Activated CD4-positive, alpha-beta memory T cell treated with anti-CD3 and anti-CD28 coated beads for 36 hours (primary cell): ENCODE data around the gene PSTK. TPM values are rescaled to one million over a fixed set of nuclear protein-coding genes. Genes with fewer than 3 reads are reported as not detected.
A peak's percentile ranks its signal among the peaks of the same experiment; 100 is the strongest.

Experiments used
- CTCF ChIA-PET: fragments of 350-600 bp; sonication (Branson Sonifier 250); formaldehyde crosslinking; loops from one replicate; lab custom pipeline; 2021; ENCODE audit warnings: antibody characterized with exemption, inconsistent platforms; lab: Charles Lee
- POLR2A ChIA-PET: fragments of 350-600 bp; sonication (Branson Sonifier 250); formaldehyde crosslinking; loops from one replicate; lab custom pipeline; 2021; ENCODE audit warnings: antibody characterized with exemption; lab: Charles Lee
- DNase-seq: peaks from one replicate; pipeline ENCODE4 v3.0.0-alpha.2; 2020
- H3K27ac Mint-ChIP-seq: one replicate; pipeline ENCODE4 v1.8.0; 2021; ENCODE audit warnings: mixed read lengths
- H3K27me3 Mint-ChIP-seq: one replicate; pipeline ENCODE4 v1.8.0; 2021; ENCODE audit warnings: mixed read lengths
- H3K36me3 Mint-ChIP-seq: one replicate; pipeline ENCODE4 v1.8.0; 2021; ENCODE audit warnings: mixed read lengths
- H3K4me1 Mint-ChIP-seq: one replicate; pipeline ENCODE4 v1.8.0; 2021; ENCODE audit warnings: low read depth, mixed read lengths
- H3K4me3 Mint-ChIP-seq: one replicate; pipeline ENCODE4 v1.8.0; 2021; ENCODE audit warnings: mild to moderate bottlenecking, mixed read lengths
- H3K9me3 Mint-ChIP-seq: one replicate; pipeline ENCODE4 v1.8.0; 2021; ENCODE audit warnings: mixed read lengths
- intact Hi-C: fragments of 100-400 bp; cut with micrococcal nuclease; formaldehyde crosslinking; loops from one replicate; pipeline ENCODE4 v1.15.1; 2023
- total RNA-seq, 2 experiments: library from RNA; stranded (reverse); gene quantifications; one replicate each; pipeline ENCODE4 v1.2.3, GENCODE V29; 2021

The PSTK gene
- total RNA-seq, 2 experiments from 2014 or later, result 3.2 to 3.4 TPM

DNA sequence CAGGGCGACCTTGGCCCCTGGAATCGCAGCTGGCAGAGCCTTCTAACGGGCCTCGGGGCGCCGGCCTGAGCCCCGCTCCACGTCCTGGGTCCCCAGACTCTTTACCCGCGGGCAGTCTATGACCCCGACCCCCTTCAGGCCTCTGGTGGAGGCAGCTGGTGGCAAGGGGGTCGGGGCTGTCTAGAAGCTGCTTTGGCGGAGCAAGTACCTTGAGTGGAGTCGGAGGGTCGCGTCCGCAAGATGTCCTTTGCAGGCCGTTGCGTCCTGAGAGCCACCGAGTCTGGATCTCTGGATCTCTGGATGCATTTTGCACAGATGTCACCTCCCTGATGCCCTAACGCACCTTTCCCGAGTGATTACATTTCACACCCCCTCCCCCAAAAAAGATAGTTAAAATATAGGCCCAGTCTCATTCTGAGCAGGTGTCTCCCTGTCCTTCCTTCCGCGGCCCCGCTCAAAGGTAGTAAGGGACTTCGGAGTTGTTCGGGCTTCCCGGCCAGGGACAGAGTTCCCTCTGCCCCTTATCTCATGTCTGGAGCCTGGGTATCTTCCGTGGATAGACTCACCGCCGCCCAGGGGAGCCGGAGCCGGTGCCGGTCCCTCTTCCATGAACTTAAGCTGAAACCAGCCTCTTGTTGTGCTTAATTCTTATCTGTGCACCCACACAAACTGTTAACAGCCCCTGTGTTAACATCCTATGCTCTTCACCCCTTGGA is 29.1 kb downstream of the PSTK start:
- peak overlapping the region; percentile 99 for H3K4me3 Mint-ChIP-seq
- ChIA-PET CTCF (interaction anchor here (0.7 to 2.1 kb wide), 3 partner anchors 12 to 34 kb away, joined by 4 to 8 read pairs (median 5); partner anchors contain the start of gene PSTK), POLR2A (interaction anchor here (1.4 to 5.2 kb wide), 2 partner anchors 29 to 56 kb away, joined by 5 to 34 read pairs; partner anchors contain the start of genes C10orf88 and PSTK)
- H3K4me1 Mint-ChIP-seq, result peaks cover 44% of the 10 kb centered on the region
- H3K9me3 Mint-ChIP-seq, result no peaks in the 10 kb centered on the region
- peak; percentile 33 for DNase-seq
- no peaks in the 10 kb centered on the region for H3K27me3 Mint-ChIP-seq
- peaks cover 14% of the 10 kb centered on the region for H3K36me3 Mint-ChIP-seq
- intact Hi-C loops, result loop anchor here (2.0 to 10.0 kb wide), 2 partner anchors 634 to 1080 kb away; partner anchors contain the start of genes ATE1 and PLEKHA1
- peak overlapping the region; percentile 96 for H3K27ac Mint-ChIP-seq

DNA sequence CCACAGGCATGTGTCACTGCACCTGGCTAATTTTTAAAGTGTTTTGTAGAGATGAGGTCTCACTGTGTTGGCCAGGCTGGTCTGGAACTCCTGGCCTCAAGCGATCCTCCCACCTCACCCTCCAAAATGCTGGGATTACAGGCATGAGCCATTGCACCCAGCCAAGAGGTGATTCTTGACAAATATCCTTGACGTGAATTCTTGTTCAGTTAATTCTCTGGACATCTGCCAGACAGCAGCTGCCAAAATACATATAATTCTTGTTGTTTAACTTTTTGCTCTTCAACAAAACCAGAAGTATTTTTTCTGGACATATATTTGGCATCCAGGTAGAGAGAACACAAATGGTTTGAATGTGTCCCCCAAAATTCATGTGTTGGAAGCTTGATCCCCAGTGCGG is 31.8 kb downstream of the PSTK start:
- Mint-ChIP-seq H3K36me3 (peaks cover 14% of the 10 kb centered on the region), H3K4me3 (no peak overlapping the region), H3K4me1 (peaks cover 23% of the 10 kb centered on the region), H3K27ac (no peak overlapping the region), H3K9me3 (no peaks in the 10 kb centered on the region), H3K27me3 (no peaks in the 10 kb centered on the region)
- intact Hi-C loops, result no loop called here
- CTCF ChIA-PET, result interaction anchor here (0.6 kb wide), 1 partner anchor 9 kb away, joined by 3 read pairs; no protein-coding TSS in a partner anchor
- DNase-seq, result no peak
- POLR2A ChIA-PET, result interaction anchor here (1.3 kb wide), 1 partner anchor 22 kb away, joined by 3 read pairs; no protein-coding TSS in a partner anchor

DNA sequence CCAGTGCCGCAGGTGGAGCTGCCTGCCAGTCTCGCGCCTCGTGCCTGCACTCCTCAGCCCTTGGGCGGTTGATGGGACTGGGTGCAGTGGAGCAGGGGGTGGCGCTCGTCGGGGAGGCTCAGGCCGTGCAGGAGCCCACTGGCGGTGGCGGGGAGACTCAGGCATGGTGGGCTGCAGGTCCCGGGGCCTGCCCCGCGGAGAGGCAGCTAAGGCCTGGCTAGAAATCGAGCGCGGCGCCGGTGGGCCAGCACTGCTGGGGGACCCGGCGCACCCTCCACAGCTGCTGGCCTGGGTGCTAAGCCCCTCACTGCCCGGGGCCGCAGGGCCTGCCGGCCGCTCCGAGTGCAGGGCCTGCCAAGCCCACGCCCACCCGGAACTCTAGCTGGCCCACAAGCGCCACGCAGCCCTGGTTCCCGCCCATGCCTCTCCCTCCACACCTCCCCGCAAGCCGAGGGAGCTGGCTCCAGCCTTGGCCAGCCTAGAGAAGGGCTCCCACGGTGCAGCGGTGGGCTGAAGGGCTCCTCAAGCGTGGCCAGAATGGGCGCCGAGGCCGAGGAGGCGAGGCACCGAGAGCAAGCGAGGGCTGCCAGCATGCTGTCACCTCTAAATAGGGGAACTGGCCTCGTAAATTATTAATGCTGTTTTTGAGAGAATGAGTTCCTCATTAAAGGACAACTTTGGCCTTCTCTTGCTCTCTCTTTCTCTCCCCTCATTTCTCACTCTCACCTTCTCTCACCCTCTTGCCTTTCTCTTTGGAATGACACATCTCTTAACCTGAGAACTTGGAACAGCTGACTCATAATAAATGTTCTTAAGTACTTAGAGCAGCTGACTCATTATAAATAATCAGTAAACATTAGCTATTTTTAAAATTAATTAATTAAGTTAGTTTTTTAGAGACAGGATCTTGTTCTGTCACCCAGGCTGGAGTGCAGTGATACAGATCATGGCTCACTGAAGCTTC is 33.5 kb downstream of the PSTK start:
- no peak overlapping the region for H3K4me3 Mint-ChIP-seq
- intact Hi-C loops, result no loop called here
- no peaks in the 10 kb centered on the region for H3K9me3 Mint-ChIP-seq
- no peak overlapping the region for H3K27ac Mint-ChIP-seq
- peaks cover 13% of the 10 kb centered on the region for H3K4me1 Mint-ChIP-seq
- no peak for DNase-seq
- no peaks in the 10 kb centered on the region for H3K27me3 Mint-ChIP-seq
- CTCF ChIA-PET, result no interaction called here
- H3K36me3 Mint-ChIP-seq, result peaks cover 9% of the 10 kb centered on the region
- POLR2A ChIA-PET, result no interaction called here

DNA sequence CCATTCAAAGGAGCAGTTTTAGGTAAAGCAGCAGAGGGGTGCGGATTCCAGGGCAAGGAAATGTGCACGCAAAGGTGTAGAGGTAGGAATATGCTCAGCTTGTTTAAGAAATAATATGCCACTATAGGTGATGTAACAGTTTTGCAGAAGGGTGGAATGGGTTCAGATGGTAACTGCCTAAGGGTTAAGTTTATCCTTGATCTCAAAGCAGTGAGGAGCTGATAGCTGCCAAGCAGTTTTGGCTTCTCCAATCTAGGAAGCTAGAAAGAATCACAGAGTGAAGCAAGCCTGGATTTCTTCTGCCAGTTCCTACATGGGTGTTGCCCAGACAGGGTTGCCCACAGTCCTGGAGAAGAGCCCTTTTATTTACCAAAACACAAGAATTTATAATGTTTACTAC is 34.6 kb downstream of the PSTK start:
- H3K4me3 Mint-ChIP-seq, result no peak overlapping the region
- H3K27ac Mint-ChIP-seq, result no peak overlapping the region
- H3K36me3 Mint-ChIP-seq, result peaks cover 9% of the 10 kb centered on the region
- POLR2A ChIA-PET, result no interaction called here
- H3K9me3 Mint-ChIP-seq, result no peaks in the 10 kb centered on the region
- H3K27me3 Mint-ChIP-seq, result no peaks in the 10 kb centered on the region
- intact Hi-C loops, result no loop called here
- CTCF ChIA-PET, result no interaction called here
- peaks cover 11% of the 10 kb centered on the region for H3K4me1 Mint-ChIP-seq
- no peak for DNase-seq

DNA sequence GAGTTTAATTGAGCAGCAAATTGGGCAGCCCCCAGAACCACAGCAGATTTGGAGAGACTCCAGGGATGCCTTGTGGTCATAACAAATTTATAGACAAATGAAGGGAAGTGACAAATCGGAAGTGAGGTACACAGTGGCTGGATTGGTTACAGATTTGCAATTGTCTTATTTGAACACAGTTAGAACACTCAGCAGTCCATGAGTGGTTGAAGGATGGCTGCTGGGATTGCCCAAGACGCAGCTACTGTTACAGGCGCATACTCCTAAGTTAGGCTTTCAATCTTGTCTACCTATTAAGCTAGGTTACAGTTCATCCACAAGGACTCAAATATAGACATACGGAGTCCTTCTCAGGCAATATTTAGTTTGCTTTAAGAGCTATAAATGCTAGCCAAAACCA is 36.0 kb downstream of the PSTK start:
- ChIA-PET CTCF (interaction anchor here (0.6 kb wide), 1 partner anchor 166 kb away, joined by 5 read pairs; no protein-coding TSS in a partner anchor), POLR2A (no interaction called here)
- peaks cover 9% of the 10 kb centered on the region for H3K36me3 Mint-ChIP-seq
- DNase-seq, result no peak
- H3K27me3 Mint-ChIP-seq, result no peaks in the 10 kb centered on the region
- peaks cover 2% of the 10 kb centered on the region for H3K4me1 Mint-ChIP-seq
- H3K27ac Mint-ChIP-seq, result no peak overlapping the region
- H3K9me3 Mint-ChIP-seq, result no peaks in the 10 kb centered on the region
- intact Hi-C loops, result no loop called here
- H3K4me3 Mint-ChIP-seq, result no peak overlapping the region

DNA sequence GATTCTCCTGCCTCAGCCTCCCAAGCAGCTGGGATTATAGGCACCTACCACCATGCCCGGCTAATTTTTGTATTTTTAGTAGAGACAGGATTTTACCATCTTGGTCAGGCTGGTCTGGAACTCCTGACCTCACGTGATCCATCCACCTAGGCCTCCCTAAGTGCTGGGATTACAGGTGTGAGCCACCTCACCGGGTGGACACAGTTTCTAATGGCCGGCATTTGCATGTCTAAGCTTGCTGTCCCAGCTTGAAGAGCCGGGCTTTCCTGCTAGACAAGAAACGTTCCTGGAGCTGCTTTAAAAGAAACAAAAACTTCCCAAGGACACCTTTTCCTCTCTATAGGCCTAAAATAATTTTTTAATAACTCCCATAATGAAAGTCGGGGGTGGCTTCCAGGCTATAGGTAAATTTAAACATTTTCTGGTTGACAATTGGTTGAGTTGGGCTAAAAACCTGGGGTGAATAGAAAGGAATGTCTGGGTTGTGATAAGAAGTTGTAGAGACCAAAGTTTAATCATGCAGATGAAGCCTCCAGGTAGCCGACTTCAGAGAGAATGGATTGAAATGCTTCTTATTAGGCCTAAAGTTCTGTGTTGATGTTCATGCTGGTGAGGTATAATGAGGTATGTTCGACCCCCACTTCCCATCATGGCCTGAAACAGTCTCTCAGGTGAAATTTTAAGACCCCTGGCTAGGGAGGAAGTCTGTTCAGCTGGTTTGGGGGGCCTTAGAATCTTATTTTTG is 37.4 kb downstream of the PSTK start:
- intact Hi-C loops, result no loop called here
- POLR2A ChIA-PET, result no interaction called here
- H3K9me3 Mint-ChIP-seq, result no peaks in the 10 kb centered on the region
- no peak for DNase-seq
- no peak overlapping the region for H3K4me3 Mint-ChIP-seq
- CTCF ChIA-PET, result no interaction called here
- H3K4me1 Mint-ChIP-seq, result peaks cover 2% of the 10 kb centered on the region
- H3K36me3 Mint-ChIP-seq, result peaks cover 2% of the 10 kb centered on the region
- H3K27ac Mint-ChIP-seq, result no peak overlapping the region
- no peaks in the 10 kb centered on the region for H3K27me3 Mint-ChIP-seq

DNA sequence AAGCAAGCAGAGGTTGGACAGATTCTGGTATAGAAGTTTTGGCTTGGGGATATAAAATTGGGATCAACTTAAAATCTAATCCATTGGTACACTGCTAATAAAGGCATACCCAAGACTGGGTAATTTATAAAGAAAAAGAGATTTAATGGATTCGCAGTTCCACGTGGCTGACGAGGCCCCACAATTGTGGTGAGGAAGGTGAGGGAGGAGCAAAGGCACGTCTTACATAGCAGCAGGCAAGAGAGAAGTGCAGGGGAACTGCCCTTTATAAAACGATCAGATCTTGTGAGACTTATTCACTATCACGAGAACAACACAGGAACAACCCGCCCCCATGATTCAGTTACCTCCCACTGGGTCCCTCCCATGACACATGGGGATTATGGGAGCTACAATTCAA is 38.3 kb downstream of the PSTK start:
- peaks cover 2% of the 10 kb centered on the region for H3K4me1 Mint-ChIP-seq
- H3K27me3 Mint-ChIP-seq, result no peaks in the 10 kb centered on the region
- CTCF ChIA-PET, result no interaction called here
- no peak overlapping the region for H3K27ac Mint-ChIP-seq
- intact Hi-C loops, result no loop called here
- H3K4me3 Mint-ChIP-seq, result no peak overlapping the region
- H3K9me3 Mint-ChIP-seq, result no peaks in the 10 kb centered on the region
- no peak for DNase-seq
- no peaks in the 10 kb centered on the region for H3K36me3 Mint-ChIP-seq
- POLR2A ChIA-PET, result no interaction called here

DNA sequence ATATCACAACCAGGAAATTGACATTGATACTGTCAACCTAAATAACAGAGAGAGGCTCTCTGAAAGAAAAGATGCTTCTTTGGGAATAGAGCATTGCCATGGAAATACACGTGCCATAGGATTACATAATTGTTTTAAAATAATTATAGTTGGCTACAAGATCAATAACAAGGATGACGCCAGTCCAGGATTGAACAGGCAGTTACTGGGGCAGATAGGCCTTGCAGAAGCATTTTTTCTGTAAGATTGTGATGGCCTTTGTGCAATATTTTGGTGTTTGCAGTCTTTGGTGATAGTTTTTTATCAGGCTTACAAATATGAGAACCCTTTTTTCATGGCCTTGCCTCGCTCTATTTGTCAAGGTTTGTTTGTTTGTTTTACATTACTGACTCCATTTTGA is 39.1 kb downstream of the PSTK start:
- CTCF ChIA-PET, result interaction anchor here (0.6 kb wide), 1 partner anchor 60 kb away, joined by 3 read pairs; no protein-coding TSS in a partner anchor
- Mint-ChIP-seq H3K27me3 (no peaks in the 10 kb centered on the region), H3K4me1 (no peaks in the 10 kb centered on the region), H3K4me3 (no peak overlapping the region), H3K36me3 (no peaks in the 10 kb centered on the region), H3K27ac (no peak overlapping the region), H3K9me3 (no peaks in the 10 kb centered on the region)
- POLR2A ChIA-PET, result no interaction called here
- no peak for DNase-seq
- intact Hi-C loops, result no loop called here

DNA sequence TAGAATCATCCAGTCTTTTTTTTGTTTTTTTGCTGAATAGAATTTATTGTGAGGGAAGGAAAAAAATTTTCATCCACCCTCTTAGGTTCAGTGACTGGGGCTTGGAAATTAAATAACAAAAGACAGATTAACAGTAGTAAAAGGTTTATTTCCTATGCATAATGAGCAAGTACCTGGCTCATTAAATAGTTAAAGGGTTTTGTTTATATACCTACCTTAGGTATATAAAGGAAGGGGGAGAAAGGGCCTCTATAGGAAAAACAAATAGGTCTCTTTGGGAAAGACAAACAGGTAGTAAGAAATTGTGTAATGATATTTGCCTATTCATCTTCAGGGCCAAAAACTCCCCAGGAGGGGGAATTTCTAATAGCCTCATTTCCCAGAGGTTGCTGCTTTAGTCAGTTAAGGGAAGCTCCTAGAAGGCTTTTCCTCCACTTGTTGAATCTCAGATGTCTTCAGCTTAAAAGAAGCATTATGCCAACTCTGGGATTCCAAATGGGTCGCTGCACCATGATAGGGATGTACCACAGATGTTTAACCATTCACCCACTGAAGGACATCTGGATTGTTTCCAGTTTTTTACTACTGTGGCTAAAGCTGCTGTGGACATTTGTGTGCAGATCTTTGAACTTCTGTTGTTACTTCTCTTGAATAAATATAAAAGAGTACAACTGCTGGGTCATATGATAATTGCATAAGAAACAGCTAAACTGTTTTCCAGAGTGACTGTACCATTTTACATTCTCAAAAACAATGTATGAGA is 39.9 kb downstream of the PSTK start:
- no peaks in the 10 kb centered on the region for H3K4me1 Mint-ChIP-seq
- no peak for DNase-seq
- no peaks in the 10 kb centered on the region for H3K36me3 Mint-ChIP-seq
- no peaks in the 10 kb centered on the region for H3K9me3 Mint-ChIP-seq
- CTCF ChIA-PET, result interaction anchor here (0.6 to 1.4 kb wide), 5 partner anchors 8 to 252 kb away, joined by 3 to 5 read pairs (median 3); no protein-coding TSS in a partner anchor
- H3K4me3 Mint-ChIP-seq, result no peak overlapping the region
- no peak overlapping the region for H3K27ac Mint-ChIP-seq
- no peaks in the 10 kb centered on the region for H3K27me3 Mint-ChIP-seq
- POLR2A ChIA-PET, result no interaction called here
- intact Hi-C loops, result no loop called here

DNA sequence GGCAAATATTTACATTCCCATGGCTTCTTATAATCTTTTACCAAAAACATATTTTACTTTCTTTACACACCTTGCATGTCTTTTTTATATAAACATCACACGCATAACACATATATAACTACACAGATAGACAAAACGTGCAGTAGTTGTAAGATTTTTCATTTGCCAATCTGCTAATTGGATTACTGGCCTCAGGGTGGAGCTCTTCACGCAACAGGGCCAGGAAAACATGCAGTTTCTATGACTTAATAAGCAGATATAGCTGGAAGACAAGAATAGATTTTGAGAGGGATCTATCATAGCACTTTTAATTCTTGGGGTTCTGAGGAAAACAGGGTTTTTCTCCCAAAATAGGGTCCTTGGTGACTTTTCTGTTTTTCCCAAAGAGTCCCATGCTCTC is 41.3 kb downstream of the PSTK start:
- Mint-ChIP-seq H3K27ac (no peak overlapping the region), H3K4me1 (no peaks in the 10 kb centered on the region), H3K4me3 (no peak overlapping the region), H3K27me3 (no peaks in the 10 kb centered on the region), H3K36me3 (no peaks in the 10 kb centered on the region), H3K9me3 (no peaks in the 10 kb centered on the region)
- DNase-seq, result no peak
- intact Hi-C loops, result no loop called here
- ChIA-PET POLR2A (no interaction called here), CTCF (interaction anchor here (0.8 to 1.4 kb wide), 6 partner anchors 9 to 774 kb away, joined by 3 to 8 read pairs (median 4); partner anchors contain the start of genes ACADSB, IKZF5 and PSTK)

DNA sequence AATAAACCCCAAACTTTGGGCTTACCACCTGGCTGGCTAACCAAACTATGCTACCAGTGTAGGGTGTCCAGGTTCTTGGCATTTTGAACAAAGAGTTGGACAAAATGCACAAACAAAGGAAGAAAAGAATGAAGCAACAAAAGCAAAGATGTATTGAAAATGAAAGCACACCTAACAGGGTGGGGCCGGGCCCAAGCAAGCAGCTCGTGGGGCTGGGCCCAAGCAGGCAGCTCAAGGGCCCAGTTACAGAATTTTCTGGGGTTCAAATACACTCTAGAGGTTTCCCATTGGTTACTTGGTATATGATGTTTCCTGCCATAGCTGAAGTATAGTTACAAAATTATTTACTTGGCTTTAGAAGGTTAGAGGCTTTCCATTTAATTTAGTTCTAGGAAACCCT is 44.3 kb downstream of the PSTK start:
- ChIA-PET POLR2A (no interaction called here), CTCF (no interaction called here)
- DNase-seq, result no peak
- Mint-ChIP-seq H3K4me1 (no peaks in the 10 kb centered on the region), H3K36me3 (no peaks in the 10 kb centered on the region), H3K27me3 (no peaks in the 10 kb centered on the region), H3K27ac (no peak overlapping the region), H3K4me3 (no peak overlapping the region), H3K9me3 (no peaks in the 10 kb centered on the region)
- intact Hi-C loops, result no loop called here
